RPMI8226 (cell line): Measurements from ENCODE around the gene GIMAP2.

ENCODE experiments used
- DNase-seq: peaks from one replicate; pipeline ENCODE4 v3.0.0-alpha.2; 2015

Gene GIMAP2

GRCh38 chr7:150734254-150734653, 48.7 kb downstream of the GIMAP2 start:
- no peak for DNase-seq

DNA sequence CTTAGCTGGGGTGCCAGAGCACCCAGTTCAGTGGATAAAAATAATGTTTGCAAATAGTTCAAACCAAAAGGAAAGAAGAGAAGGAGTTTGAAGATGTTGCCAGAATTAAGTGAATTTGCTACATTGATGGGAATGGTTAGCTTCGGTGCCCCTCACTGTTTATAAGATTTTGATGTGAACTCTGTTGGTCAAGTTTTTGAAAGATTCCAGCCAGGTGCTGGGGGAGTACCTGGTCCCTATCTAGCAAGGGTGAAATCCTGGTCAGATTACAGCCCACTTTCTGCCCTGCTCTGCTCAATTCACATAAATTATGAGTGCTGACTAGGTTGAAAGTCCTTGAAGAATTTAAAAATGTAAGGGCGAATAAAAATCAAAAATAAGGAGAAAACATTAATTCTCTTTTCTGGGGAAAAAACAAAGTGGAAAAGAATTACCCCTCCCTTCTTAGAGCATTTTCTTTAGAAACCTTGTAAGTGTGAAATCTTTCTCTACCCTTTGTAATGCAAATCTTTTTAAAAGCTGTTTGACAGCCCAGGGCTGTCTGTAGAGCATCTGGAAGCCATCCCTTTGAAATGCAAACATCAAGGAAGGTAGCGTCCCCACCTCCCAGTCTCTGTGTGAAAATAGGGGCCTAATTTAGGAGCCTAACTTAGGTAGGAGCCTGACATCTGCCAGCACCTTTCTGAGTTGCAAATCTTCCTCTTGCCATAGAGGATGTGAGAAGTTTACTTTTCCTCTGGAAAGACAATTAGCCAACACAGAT, 50.3 kb downstream of the GIMAP2 start:
- DNase-seq = no peak

- DNase-seq = no peak
These were observed 51.4 kb downstream of the GIMAP2 start for GRCh38 chr7:150736864-150737263.

DNA sequence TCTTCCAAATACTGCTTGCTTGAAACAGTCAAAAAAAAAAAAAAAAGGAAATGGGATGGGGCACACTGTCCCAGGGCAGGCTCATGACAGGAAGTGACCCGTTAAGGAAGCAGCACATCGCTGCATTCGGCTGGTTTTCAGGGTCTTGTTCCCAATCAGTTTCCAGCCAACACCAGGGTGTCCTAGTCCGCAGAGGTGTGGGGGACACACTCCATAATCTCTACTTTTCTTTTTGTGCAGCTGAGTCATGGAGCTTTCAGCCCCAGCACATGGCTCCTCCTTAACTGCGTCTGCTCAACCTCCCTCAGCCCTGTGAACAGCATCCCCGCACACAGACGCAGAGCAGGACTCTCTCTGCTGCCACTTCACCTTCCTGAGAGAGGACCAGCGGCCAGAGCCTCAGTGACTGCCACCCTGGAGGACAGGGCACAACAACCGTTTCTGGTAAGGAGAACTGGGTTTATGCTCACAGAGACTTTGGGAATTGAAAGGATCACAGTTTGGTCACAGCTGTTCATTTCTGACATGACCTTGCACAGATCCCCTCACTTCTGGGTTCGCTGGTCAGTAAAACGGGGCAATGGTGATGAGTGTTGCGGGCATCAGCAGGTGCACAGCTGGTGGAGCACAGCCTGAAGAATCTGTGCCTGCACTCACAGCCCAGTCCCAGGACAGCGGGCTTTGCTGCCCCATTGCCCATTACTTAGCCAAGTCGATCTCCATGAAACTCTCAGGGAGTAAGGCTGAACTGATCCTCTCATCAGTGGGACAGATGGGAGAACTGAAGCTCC, 52.0 kb downstream of the GIMAP2 start, which contains the start of gene GIMAP5:
TSS of gene GIMAP5 (plus strand) at position 154 of the 791 bp plus-strand sequence. CDS start 3,467 bp downstream, outside the sequence.
- peak; percentile 17 for DNase-seq

GRCh38 chr7:150738092-150738491, 52.6 kb downstream of the GIMAP2 start:
- DNase-seq = no peak

GRCh38 chr7:150738591-150739001, 53.1 kb downstream of the GIMAP2 start:
- no peak for DNase-seq

DNA sequence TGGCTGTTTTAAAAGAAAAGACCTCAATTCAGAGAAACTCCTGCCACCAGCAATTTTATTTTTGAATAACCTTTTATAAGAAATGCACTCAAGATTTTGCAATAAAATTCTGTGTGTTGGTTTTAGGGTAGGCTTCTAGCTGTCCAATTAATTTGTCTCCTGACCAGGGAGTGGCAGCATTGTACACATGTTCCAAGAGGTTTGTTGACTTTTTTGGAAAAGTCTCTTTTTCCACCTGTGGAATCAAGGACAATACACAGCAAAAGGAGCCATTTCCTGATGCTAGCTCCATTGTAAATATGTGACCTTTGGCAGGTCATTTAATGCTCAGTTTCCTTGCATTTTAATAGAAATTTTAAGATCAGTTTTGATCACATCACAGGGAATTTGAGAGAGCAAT, 53.5 kb downstream of the GIMAP2 start:
- DNase-seq = no peak

DNA sequence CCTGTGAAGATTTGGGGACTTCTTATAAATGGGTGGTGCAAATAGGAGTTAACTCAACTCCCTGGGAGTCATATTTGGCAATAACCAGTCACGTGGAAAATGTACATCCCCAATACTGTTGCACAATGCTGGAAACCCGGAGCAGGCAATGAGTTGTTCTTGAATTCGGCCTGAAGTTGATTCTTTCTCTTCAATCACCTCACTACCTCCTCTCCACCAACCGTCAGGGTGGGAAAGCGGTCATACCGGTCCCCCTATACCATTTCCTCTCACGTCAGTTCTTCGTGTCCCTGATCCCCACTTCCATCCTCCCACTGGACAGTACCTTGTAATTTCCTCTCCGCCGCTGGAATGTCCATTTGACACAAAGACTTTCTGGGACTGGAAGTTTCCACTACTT, 54.5 kb downstream of the GIMAP2 start:
- no peak for DNase-seq

DNA sequence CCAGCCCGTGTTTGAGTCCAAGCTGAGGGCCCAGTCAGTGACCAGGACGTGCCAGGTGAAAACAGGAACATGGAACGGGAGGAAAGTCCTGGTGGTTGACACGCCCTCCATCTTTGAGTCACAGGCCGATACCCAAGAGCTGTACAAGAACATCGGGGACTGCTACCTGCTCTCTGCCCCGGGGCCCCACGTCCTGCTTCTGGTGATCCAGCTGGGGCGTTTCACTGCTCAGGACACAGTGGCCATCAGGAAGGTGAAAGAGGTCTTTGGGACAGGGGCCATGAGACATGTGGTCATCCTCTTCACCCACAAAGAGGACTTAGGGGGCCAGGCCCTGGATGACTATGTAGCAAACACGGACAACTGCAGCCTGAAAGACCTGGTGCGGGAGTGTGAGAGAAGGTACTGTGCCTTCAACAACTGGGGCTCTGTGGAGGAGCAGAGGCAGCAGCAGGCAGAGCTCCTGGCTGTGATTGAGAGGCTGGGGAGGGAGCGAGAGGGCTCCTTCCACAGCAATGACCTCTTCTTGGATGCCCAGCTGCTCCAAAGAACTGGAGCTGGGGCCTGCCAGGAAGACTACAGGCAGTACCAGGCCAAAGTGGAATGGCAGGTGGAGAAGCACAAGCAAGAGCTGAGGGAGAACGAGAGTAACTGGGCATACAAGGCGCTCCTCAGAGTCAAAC, 56.9 kb downstream of the GIMAP2 start:
- no peak for DNase-seq
